Measurements from ENCODE around the gene MACROH2A1.

The MACROH2A1 gene

DNA sequence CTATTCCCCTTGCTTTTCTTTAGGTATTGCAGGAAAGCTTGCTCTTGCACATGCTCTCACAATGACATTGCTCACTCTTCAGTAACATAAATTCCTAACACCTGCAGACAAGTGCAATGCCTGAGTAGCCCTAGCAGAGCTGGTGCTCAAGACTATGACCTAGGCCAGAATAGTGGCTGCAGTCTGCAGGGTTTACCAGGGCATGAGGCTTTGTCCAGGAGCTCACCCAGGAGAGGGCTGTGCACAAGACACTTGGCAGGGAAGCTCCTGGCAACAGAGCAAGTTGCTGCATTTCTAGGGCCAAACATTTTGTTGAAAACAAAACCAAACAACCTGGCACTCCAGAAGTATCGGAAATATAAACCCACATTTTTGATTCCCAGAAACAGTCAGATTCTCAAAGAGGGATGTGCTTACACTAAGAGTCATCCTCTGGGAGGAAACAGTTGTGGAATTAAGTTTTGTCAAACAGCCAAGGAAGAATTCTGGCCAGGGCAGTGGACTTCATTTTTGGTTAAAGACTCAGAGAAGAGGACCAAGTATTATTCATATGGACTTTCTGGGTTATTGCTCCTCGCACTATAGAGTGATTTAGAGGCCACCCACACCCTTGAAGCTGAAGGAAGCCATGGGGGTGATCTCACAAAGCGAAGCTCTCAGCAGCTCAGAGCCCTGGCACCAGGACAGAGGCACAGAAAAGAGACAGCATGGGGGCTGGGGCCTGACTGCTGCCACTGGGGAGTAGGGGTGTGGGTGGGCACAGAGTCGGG is 44.9 kb downstream of the MACROH2A1 start:
- DNase-seq (ENCODE audit: low read depth) = peak; percentile 80

GRCh38 chr5:135350536-135350935 is 48.5 kb downstream of the MACROH2A1 start:
- DNase-seq (ENCODE audit: low read depth) = no peak

GRCh38 chr5:135349886-135350285 is 49.1 kb downstream of the MACROH2A1 start:
- no peak for DNase-seq (ENCODE audit: low read depth)

GRCh38 chr5:135349451-135349850 is 49.6 kb downstream of the MACROH2A1 start:
- DNase-seq (ENCODE audit: low read depth) = no peak

GRCh38 chr5:135348918-135349317 is 50.1 kb downstream of the MACROH2A1 start:
- DNase-seq (ENCODE audit: low read depth) = no peak

DNA sequence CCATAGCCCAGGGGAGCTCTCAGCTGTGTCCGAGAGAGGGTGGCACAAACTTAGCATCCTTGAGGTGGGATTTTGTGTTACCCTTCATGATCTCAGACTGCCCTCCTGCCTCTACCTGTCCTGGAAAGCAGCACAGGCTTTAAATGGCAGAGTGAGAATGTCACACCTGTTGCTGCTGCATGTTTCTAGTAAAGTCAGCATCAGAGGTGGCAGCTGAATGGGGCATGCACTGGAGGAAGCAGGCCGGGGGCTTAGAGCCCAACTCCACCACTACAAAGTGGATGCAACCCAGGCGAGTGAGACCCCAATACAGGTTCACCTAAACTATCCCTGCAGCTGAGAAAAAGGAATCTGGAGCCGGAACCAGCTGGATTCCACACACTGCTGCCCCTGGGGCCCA is 51.6 kb downstream of the MACROH2A1 start:
- DNase-seq (ENCODE audit: low read depth) = no peak

GRCh38 chr5:135345956-135346731 is 52.9 kb downstream of the MACROH2A1 start:
- no peak for DNase-seq (ENCODE audit: low read depth)

- DNase-seq (ENCODE audit: low read depth) = no peak
Measured at GRCh38 chr5:135344349-135344748, 54.7 kb downstream of the MACROH2A1 start.

DNA sequence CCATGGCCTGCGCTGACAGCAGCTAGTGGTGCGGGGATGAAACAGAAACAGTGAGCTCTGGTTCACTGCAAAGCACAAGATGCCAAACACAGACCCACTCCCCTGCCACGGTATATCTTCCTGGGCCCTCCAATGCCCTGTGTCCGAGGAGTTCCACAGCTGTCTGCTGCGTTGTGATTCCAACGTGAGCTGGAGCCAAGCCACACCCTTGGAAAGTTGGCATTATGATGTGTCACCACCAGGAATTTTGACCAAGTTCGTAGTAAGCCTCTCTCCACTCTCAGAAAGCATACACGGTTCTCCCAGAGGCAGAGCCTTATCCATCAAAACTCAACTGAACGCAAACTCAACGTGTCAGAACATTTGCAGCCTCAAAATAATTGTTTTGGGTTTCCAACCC is 55.6 kb downstream of the MACROH2A1 start:
- no peak for DNase-seq (ENCODE audit: low read depth)

DNA sequence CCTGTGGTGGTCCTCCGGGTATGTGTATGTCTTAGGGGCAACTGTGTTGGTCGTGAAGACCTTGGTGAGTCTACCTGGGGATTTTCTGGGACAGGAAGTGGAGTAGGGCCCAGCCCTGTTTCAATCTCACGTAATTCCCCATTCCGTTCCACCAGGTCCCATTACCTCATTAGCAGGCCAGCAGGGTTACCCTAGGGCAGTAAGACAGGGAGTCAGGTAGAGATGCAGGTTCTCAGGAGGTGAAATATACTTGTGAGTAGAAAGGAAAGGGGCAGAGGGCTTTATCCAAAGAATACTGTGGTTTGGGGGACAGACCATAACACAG is 56.5 kb downstream of the MACROH2A1 start:
- DNase-seq (ENCODE audit: low read depth) = no peak

GRCh38 chr5:135341696-135342550 is 57.1 kb downstream of the MACROH2A1 start:
- no peak for DNase-seq (ENCODE audit: low read depth)

GRCh38 chr5:135341016-135341666 is 57.9 kb downstream of the MACROH2A1 start:
- DNase-seq (ENCODE audit: low read depth) = no peak

GRCh38 chr5:135340568-135340967 is 58.5 kb downstream of the MACROH2A1 start:
- DNase-seq (ENCODE audit: low read depth) = no peak

- DNase-seq (ENCODE audit: low read depth) = no peak
Measured at GRCh38 chr5:135339623-135340022, 59.4 kb downstream of the MACROH2A1 start.

- no peak for DNase-seq (ENCODE audit: low read depth)
Measured at GRCh38 chr5:135339189-135339588, 59.8 kb downstream of the MACROH2A1 start.

DNA sequence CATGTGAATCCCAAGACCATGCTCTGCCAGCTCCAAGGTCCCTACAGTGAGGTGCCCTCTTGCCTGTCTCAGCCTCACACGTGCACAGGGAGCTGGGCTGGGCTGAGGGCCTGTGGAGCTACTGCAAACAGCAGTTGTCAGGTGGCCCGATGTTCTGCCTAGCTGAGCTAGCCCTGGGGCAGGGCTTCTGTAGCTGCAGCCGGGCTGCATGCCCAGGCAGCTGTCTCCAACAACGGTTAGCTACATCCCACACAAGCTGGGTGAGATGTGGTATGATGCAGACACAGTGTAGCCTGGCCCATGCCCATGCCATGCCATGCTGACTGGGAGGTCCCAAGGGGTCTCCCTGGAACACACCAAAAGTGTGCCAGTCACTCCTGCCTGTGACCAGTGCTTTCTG is 62.0 kb downstream of the MACROH2A1 start:
- no peak for DNase-seq (ENCODE audit: low read depth)

- no peak for DNase-seq (ENCODE audit: low read depth)
Measured at GRCh38 chr5:135335031-135335828, 63.8 kb downstream of the MACROH2A1 start.

GRCh38 chr5:135333732-135334515 is 65.1 kb downstream of the MACROH2A1 start:
- no peak for DNase-seq (ENCODE audit: low read depth)

- DNase-seq (ENCODE audit: low read depth) = no peak
Measured at GRCh38 chr5:135332519-135333150, 66.4 kb downstream of the MACROH2A1 start.

GRCh38 chr5:135331612-135332011 is 67.4 kb downstream of the MACROH2A1 start:
- no peak for DNase-seq (ENCODE audit: low read depth)

Data from HS-5 (cell line).